Effector memory CD8-positive, alpha-beta T cell (primary cell): Measurements from ENCODE around the gene NBEA.
"Not testable (repeated sequence)": the region's sequence is repeated elsewhere in the genome, so short reads cannot be mapped to it uniquely, and the experiment has no call there.

ENCODE experiments used
- ATAC-seq: fragments of 150-1000 bp; cut with Tn5 transposase; replicated peaks from 2 replicates; pipeline ENCODE4 v1.10.0; 2021; ENCODE audit warnings: mild to moderate bottlenecking, moderate library complexity
- DNase-seq, 3 experiments: peaks; one replicate each; pipeline ENCODE4 v3.0.0; 2021
- H3K27ac Mint-ChIP-seq, 2 donors: one replicate each; pipeline ENCODE4 v1.8.0; 2022; ENCODE audit warnings: mild to moderate bottlenecking in 2 of 2, mixed read lengths in 2 of 2, moderate library complexity in 2 of 2
- H3K27me3 Mint-ChIP-seq, 2 donors: one replicate each; pipeline ENCODE4 v1.8.0; 2022; ENCODE audit warnings: mixed read lengths in 2 of 2
- H3K36me3 Mint-ChIP-seq: one replicate; pipeline ENCODE4 v1.8.0; 2022; ENCODE audit warnings: mild to moderate bottlenecking, moderate library complexity, mixed read lengths; ENCODE audit not compliant: insufficient read depth
- H3K4me1 Mint-ChIP-seq, 2 donors: one replicate each; pipeline ENCODE4 v1.8.0; 2022; ENCODE audit warnings: low read depth in 2 of 2, mixed read lengths in 2 of 2
- H3K4me3 Mint-ChIP-seq, 2 donors: one replicate each; pipeline ENCODE4 v1.8.0; 2022; ENCODE audit warnings: mild to moderate bottlenecking in 2 of 2, mixed read lengths in 2 of 2, moderate library complexity in 2 of 2
- H3K9me3 Mint-ChIP-seq, 2 donors: one replicate each; pipeline ENCODE4 v1.8.0; 2022; ENCODE audit warnings: mixed read lengths in 2 of 2

The NBEA gene

GRCh38 chr13:35629026-35629425 is 687.0 kb downstream of the NBEA start:
- ATAC-seq = no peak
- no peaks in the 10 kb centered on the region for H3K4me1 Mint-ChIP-seq
- no peaks in the 10 kb centered on the region for H3K36me3 Mint-ChIP-seq
- H3K27ac Mint-ChIP-seq = no peak overlapping the region
- no peaks in the 10 kb centered on the region for H3K9me3 Mint-ChIP-seq
- no peak overlapping the region for H3K4me3 Mint-ChIP-seq
- no peak for DNase-seq
- H3K27me3 Mint-ChIP-seq = no peaks in the 10 kb centered on the region

GRCh38 chr13:35630551-35631275 is 688.6 kb downstream of the NBEA start:
- H3K9me3 Mint-ChIP-seq = no peaks in the 10 kb centered on the region
- DNase-seq (no peak), ATAC-seq (no peak)
- no peak overlapping the region for H3K27ac Mint-ChIP-seq
- H3K36me3 Mint-ChIP-seq = no peaks in the 10 kb centered on the region
- no peaks in the 10 kb centered on the region for H3K4me1 Mint-ChIP-seq
- no peak overlapping the region for H3K4me3 Mint-ChIP-seq
- no peaks in the 10 kb centered on the region for H3K27me3 Mint-ChIP-seq

GRCh38 chr13:35631666-35632065 is 689.6 kb downstream of the NBEA start:
- H3K27me3 Mint-ChIP-seq = no peaks in the 10 kb centered on the region
- H3K9me3 Mint-ChIP-seq = peaks cover 0 to 2% of the 10 kb centered on the region in 2 donors
- no peak overlapping the region for H3K4me3 Mint-ChIP-seq
- DNase-seq = no peak
- no peak overlapping the region for H3K27ac Mint-ChIP-seq
- ATAC-seq = no peak
- H3K36me3 Mint-ChIP-seq = no peaks in the 10 kb centered on the region
- H3K4me1 Mint-ChIP-seq = no peaks in the 10 kb centered on the region

GRCh38 chr13:35643625-35644024 is 701.6 kb downstream of the NBEA start:
- Mint-ChIP-seq H3K27ac (no peak overlapping the region), H3K4me3 (no peak overlapping the region), H3K9me3 (no peaks in the 10 kb centered on the region), H3K27me3 (no peaks in the 10 kb centered on the region), H3K36me3 (no peaks in the 10 kb centered on the region), H3K4me1 (no peaks in the 10 kb centered on the region)
- DNase-seq (no peak), ATAC-seq (no peak)

- Mint-ChIP-seq H3K4me3 (no peak overlapping the region), H3K27me3 (no peaks in the 10 kb centered on the region), H3K9me3 (peaks cover 0 to 4% of the 10 kb centered on the region in 2 donors), H3K27ac (no peak overlapping the region), H3K36me3 (no peaks in the 10 kb centered on the region), H3K4me1 (no peaks in the 10 kb centered on the region)
- no peak for ATAC-seq
- DNase-seq = no peak
These were observed 704.1 kb downstream of the NBEA start for GRCh38 chr13:35646056-35646774.

GRCh38 chr13:35648201-35648600 is 706.1 kb downstream of the NBEA start:
- no peak for ATAC-seq
- no peaks in the 10 kb centered on the region for H3K27me3 Mint-ChIP-seq
- H3K36me3 Mint-ChIP-seq = no peaks in the 10 kb centered on the region
- peaks cover 0 to 7% of the 10 kb centered on the region in 2 donors for H3K9me3 Mint-ChIP-seq
- no peak overlapping the region for H3K4me3 Mint-ChIP-seq
- no peak overlapping the region for H3K27ac Mint-ChIP-seq
- DNase-seq = no peak
- H3K4me1 Mint-ChIP-seq = no peaks in the 10 kb centered on the region

- ATAC-seq (no peak), DNase-seq (no peak)
- Mint-ChIP-seq H3K36me3 (no peaks in the 10 kb centered on the region), H3K9me3 (peaks cover 0 to 7% of the 10 kb centered on the region in 2 donors), H3K4me1 (no peaks in the 10 kb centered on the region), H3K27me3 (no peaks in the 10 kb centered on the region), H3K27ac (no peak overlapping the region), H3K4me3 (no peak overlapping the region)
These were observed 707.1 kb downstream of the NBEA start for GRCh38 chr13:35649162-35649561.

- Mint-ChIP-seq H3K27me3 (no peaks in the 10 kb centered on the region), H3K4me3 (no peak overlapping the region), H3K36me3 (no peaks in the 10 kb centered on the region), H3K4me1 (no peaks in the 10 kb centered on the region), H3K9me3 (peaks cover 0 to 2% of the 10 kb centered on the region in 2 donors), H3K27ac (no peak overlapping the region)
- DNase-seq = no peak
- ATAC-seq = no peak
These were observed 717.7 kb downstream of the NBEA start for GRCh38 chr13:35659796-35660195.

GRCh38 chr13:35664747-35665146 is 722.7 kb downstream of the NBEA start:
- Mint-ChIP-seq H3K36me3 (no peaks in the 10 kb centered on the region), H3K9me3 (peaks cover under 1 to 8% of the 10 kb centered on the region in 2 donors), H3K4me1 (no peaks in the 10 kb centered on the region), H3K4me3 (no peak overlapping the region), H3K27ac (no peak overlapping the region), H3K27me3 (no peaks in the 10 kb centered on the region)
- ATAC-seq (no peak), DNase-seq (no peak)

GRCh38 chr13:35669321-35669720 is 727.3 kb downstream of the NBEA start:
- Mint-ChIP-seq H3K27me3 (no peaks in the 10 kb centered on the region), H3K9me3 (peaks cover 10 to 14% of the 10 kb centered on the region in 2 donors), H3K27ac (no peak overlapping the region), H3K36me3 (no peaks in the 10 kb centered on the region), H3K4me1 (no peaks in the 10 kb centered on the region), H3K4me3 (no peak overlapping the region)
- no peak for ATAC-seq
- no peak for DNase-seq

GRCh38 chr13:35672611-35673010 is 730.5 kb downstream of the NBEA start:
- H3K9me3 Mint-ChIP-seq = peaks cover 10 to 27% of the 10 kb centered on the region in 2 donors

GRCh38 chr13:35675651-35676050 is 733.6 kb downstream of the NBEA start:
- no peak for DNase-seq
- H3K36me3 Mint-ChIP-seq = no peaks in the 10 kb centered on the region
- ATAC-seq = no peak
- H3K4me1 Mint-ChIP-seq = no peaks in the 10 kb centered on the region
- no peak overlapping the region for H3K27ac Mint-ChIP-seq
- no peaks in the 10 kb centered on the region for H3K27me3 Mint-ChIP-seq
- H3K4me3 Mint-ChIP-seq = no peak overlapping the region
- H3K9me3 Mint-ChIP-seq = peaks cover 0 to 17% of the 10 kb centered on the region in 2 donors

More at GRCh38 chr13:35672611-35673010, 730.5 kb downstream of the NBEA start:
- DNase-seq (no peak), ATAC-seq (no peak)
- Mint-ChIP-seq H3K27ac (no peak overlapping the region), H3K4me1 (no peaks in the 10 kb centered on the region), H3K27me3 (no peaks in the 10 kb centered on the region), H3K4me3 (no peak overlapping the region), H3K36me3 (no peaks in the 10 kb centered on the region)

- not testable (repeated sequence) for H3K27ac Mint-ChIP-seq, H3K4me1 Mint-ChIP-seq, H3K36me3 Mint-ChIP-seq, H3K27me3 Mint-ChIP-seq, ATAC-seq, DNase-seq, H3K4me3 Mint-ChIP-seq
- H3K9me3 Mint-ChIP-seq = peaks cover 3 to 14% of the 10 kb centered on the region in 2 donors
These were observed 735.8 kb downstream of the NBEA start for GRCh38 chr13:35677863-35678262.

- Mint-ChIP-seq H3K27me3 (no peaks in the 10 kb centered on the region), H3K36me3 (no peaks in the 10 kb centered on the region), H3K27ac (no peak overlapping the region), H3K9me3 (peaks cover 0 to 3% of the 10 kb centered on the region in 2 donors), H3K4me3 (no peak overlapping the region), H3K4me1 (no peaks in the 10 kb centered on the region)
- DNase-seq (no peak), ATAC-seq (no peak)
These were observed 739.6 kb downstream of the NBEA start for GRCh38 chr13:35681685-35682084.
